IPS DF 4.7 (cell line): ENCODE data around the gene MAFG.
"Not testable (repeated sequence)": the region's sequence is repeated elsewhere in the genome, so short reads cannot be mapped to it uniquely, and the experiment has no call there.

Experiments used
- DNase-seq: peaks from one replicate; pipeline ENCODE4 v3.0.0-alpha.2; 2013; ENCODE audit warnings: low spot score; ENCODE audit errors: extremely low read depth

The MAFG gene

GRCh38 chr17:81958633-81959342 lies 31.3 kb upstream of the MAFG start:
- DNase-seq: no peak

DNA sequence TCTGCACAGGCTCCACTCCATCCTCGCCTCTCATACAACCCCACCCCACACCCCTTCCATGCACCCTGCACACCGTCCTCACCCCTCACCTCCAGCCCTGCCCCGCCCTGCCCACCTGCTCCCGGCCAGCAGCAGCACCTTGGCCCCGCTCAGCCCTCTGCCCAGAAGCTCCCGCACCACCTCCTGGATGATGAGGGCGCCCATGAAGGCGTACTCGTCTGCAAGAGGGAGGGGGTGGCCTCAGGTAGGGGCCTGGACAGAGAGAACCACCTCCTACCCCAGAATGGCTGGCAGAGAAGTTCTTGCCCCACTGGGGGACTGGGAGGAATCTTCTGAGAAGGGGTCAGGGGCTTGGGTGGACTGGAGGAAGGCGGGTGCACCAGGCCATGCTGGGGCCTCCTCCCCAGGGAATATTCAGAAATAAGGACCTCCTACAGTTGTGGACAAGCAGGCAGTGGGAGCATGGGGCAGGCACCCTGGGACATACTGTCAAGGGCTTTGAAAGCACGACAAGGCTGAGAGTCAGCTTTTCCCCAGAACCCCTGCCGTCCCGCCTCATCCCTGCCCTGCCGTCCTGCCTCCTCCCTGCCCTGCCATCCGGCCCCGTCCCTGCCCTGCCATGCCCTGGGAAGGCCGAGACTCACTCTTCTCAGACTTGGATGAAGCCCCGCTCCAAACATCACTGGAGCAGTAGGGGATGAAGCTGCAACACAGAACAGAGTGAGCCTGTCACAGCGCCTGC lies 30.3 kb upstream of the MAFG start:
- DNase-seq: no peak

DNA sequence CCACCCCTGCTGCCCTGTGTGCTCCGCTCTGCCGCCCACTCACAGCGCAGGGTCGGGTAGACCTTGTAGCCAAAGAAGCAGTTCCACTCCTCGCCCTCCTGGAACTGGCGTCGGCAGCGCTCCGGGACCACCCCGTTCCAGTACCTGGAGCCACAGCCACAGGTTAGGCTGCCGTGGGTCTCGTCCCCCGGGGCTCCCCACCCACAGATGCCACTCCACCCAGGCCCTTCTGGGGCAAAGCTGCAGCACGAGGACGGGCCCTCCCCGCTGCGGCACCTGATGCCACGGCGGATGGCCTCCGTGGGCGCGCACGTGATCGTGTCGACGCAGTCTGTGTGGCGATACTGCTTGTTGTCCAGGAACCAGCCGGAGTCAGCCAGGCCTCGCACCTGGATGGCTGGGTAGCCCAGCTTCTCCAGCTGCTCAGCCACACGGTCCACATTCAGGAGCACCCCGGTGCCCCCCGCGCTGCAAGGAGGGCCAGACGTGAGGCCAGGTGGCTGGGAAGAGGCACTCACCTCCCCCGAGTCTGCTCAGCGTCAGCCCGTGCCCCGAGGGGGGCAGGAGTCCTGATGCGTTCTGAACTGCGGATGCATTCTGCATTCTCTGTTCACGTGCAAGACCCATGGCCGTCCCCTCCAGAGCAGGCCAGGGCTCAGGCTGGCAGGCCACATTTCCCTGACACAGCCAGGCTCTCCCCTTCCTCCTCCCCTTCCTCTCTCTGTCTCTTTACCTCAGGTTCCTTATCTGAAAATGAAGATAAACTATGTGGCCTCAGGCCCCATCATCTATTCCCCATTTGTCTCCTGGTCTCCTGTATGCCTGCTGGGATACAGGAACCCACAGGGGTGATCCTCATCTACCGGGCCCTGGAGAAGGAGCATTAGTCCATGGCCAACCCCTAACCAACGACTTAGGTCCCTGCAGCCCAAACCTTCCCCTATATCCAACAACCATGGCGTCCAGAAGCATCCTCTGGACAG lies 29.4 kb upstream of the MAFG start:
- no peak for DNase-seq

- no peak for DNase-seq
Observed at GRCh38 chr17:81955756-81956544, 28.4 kb upstream of the MAFG start.

- no peak for DNase-seq
Observed at GRCh38 chr17:81955058-81955681, 27.6 kb upstream of the MAFG start.

GRCh38 chr17:81954131-81955057 lies 26.9 kb upstream of the MAFG start:
- DNase-seq: no peak

DNA sequence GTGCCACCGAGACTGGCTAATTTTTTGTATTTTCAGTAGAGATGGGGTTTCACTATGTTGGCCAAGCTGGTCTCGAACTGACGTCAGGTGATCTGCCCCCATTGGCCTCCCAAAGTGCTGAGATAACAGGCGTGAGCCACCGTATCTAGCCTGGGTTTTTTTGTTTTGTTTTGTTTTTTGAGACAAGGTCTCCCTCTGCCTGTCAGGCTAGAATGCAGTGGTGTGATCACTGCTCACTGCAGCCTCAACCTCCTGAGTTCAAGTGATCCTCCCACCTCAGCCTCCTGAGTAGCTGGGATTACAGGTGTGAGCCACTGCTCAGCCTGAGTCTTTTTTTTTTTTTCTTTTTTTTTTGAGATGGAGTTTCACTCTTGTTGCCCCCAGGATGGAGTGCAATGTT lies 25.9 kb upstream of the MAFG start:
- not testable (repeated sequence) for DNase-seq

DNA sequence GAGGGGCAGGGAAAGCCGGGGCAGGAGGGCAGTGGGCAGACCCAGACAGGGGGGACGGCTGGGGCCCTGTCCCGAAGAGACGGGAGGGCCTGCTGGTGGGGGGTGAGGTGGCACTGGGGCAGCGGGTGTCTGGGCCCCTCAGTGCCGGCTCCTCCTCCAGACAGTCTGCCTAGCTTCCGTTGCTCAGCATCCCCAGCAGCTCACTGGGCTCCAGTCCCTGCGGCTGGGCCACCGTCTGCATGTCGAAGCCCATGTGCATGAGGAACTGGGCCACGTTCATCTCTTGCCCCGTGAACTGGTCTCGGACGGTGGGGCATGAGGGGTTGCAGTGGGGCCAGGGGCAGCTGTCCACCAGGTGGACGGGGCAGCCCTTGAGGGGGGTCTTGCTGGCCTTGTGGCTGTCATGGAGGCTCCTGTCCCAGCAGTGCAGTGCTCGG lies 25.3 kb upstream of the MAFG start:
- DNase-seq: no peak

DNA sequence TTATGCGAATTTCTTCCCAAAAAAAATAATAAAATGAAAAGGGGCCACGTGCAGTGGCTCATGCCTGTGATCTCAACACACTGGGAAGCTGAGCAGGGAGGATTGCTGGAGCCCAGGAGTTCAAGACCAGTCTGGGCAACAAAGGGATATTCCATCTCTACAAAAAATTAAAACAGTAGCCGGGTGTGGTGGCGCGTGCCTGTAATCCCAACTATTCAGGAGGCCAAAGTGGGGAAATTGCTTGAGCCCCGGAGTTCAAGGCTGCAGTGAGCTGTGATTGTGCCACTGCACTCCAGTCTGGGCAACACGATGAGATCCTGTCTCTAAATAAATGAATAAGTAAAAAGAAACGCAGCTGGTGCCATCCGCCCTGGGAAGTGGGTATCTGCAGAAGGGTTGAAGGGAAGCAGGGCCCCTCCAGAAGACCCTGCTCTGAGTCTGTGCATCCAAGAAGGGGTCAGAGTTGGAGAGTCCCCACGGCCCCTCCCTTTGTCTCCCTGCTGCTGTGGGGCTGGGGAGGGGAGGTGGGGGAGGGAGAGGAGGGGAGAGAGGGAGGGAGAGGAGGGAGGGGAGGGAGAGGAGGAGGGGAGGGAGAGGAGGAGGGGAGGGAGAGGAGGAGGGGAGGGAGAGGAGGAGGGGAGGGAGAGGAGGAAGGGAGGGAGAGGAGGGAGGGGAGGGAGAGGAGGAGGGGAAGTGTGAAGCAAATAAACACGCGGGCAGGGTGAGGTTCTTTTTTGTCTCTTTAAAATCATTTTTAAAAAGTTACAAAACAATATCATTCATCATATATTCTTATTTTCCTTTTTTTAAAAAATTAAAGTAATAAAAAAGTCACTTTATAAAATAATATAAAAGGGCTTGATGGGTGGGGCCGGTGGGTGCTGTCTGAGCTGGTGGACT lies 24.5 kb upstream of the MAFG start:
- DNase-seq: no peak

DNA sequence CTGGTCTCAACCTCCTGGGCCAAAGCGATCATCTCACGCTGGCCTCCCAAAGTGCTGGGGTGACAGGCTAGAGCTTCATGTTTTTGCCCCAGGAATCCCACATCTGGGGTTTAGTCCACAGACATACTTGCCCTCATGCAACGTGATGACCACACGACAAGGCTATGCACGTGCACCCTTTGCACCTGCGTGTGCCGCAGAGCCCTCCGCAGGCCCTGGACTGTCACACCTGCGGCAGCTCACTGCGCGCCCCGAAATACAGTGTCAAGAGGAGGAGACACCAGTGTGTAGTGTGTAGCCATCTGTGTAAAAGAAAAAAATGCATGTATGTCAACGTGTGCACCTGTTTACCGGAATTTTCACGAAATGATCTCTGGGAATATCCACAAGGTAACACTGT lies 23.0 kb upstream of the MAFG start:
- no peak for DNase-seq

DNA sequence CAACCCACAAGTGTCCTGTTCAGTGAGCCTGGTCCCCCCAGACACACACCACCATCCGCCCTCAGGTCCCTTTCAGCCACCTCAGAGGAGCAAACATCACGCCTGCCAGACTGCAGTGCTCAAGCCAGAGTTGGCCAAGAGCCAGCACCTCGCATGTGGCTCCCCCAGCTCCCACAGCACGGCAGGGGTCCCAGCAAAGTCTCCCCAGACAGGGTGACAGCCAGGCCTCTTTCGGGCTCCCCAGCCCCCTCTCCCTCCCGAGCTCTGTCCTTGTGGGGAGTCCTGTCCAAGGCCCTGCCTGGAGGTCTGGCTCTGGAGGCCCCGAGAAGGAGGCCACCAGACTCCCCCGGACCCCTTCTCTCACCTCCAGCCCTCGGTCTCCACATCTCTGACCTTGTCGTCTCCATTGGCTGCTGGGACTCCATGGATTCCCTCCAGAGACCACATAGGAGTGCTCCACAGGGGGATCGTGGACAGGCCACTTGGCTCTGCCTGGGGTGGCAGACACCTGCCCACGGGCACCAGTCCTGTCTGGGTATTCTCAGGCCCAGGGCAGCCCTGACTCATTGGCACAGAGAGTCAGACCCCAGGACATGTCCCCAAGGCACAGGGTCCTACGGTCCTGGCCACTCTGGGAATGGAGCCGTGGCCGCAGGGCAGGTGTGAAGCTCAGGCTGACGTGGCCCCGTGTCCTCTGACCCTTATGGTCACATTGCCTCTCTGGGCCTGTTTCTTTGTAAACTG lies 21.3 kb upstream of the MAFG start:
- DNase-seq: no peak

DNA sequence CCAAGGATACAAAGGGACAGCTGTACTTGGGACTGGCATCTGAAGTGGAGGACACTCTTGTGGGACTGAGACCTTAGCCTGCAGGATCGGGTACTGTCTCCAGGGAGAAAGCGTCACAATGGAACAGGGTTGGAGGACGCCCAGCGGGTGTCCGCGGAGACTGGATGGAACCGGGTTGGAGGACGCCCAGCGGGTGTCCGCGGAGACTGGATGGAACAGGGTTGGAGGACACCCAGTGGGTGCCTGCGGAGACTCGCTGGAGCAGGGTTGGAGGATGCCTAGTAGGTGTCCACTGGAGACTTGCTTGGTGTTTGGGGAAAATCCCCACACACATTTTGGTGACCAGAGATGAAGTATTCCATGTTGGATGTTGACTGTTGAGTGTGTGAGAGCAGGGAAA lies 19.7 kb upstream of the MAFG start, which contains the start of gene MYADML2:
Gene MYADML2 (minus strand): TSS at position 45 of the 400 bp plus-strand sequence. CDS start 5,492 bp downstream, outside the sequence.
- no peak for DNase-seq

- DNase-seq: no peak
Observed at GRCh38 chr17:81944858-81945257, 17.3 kb upstream of the MAFG start.

- DNase-seq: no peak
Observed at GRCh38 chr17:81942167-81942553, 14.6 kb upstream of the MAFG start.

DNA sequence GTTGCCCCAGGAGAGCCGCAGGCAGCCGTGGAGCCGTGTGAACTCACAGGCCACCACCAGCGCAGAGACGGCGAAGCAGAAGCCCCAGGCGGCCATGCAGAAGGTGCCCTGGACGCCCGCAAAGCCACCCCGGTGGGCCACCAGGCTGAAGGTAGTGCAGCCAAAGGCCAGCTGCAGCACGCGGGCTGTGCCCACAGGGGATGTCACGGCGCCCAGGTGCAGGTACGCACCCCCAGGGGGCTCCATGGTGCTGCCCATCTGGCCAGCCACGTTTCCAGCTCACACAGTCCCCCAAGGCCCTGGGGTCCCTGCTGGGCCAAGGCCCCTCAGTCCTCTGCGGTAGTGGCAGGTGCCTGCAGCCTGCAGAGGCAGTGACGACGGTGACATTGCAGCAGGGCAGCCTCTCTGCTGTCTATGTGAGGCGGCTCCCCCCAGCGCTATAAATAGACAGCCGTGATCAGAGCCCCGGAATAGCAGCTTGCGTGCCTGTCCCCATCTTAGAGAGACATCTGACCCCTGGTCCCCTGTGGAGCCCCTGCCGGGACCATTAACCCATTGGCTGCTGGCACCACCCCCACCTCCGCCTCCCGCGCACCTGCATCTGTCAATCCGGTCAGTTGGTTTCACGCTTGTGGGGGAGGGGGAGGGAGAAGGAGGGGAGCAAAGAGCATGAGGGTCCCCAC lies 14.1 kb upstream of the MAFG start:
- no peak for DNase-seq

GRCh38 chr17:81940538-81941483 lies 13.3 kb upstream of the MAFG start:
- no peak for DNase-seq
